K562 (cell line): ENCODE measurements around the gene CHMP5.

ENCODE experiments used
- DACH1 ChIP-seq: fragments of 450-650 bp; IDR thresholded peaks from 2 replicates; pipeline ENCODE4 v1.6.1; 2018; ENCODE audit not compliant: partially characterized antibody
- EZH2 ChIP-seq: IDR thresholded peaks from 2 replicates; pipeline ENCODE4 v1.6.1; 2012; ENCODE audit warnings: low read depth, mild to moderate bottlenecking, inconsistent platforms, low read length, borderline replicate concordance
- HIVEP1 ChIP-seq: fragments of 250-450 bp; sonication (Bioruptor Pico); IDR thresholded peaks from 2 replicates; pipeline ENCODE4 v1.4.0; 2020; ENCODE audit warnings: mild to moderate bottlenecking
- MED1 ChIP-seq: sonication (generic); formaldehyde crosslinking; IDR thresholded peaks from 2 replicates; pipeline ENCODE4 v1.8.1; 2023; ENCODE audit warnings: missing genetic modification reagents, borderline replicate concordance
- MXI1 ChIP-seq: IDR thresholded peaks from 2 replicates; pipeline ENCODE4 v1.6.1; 2011; ENCODE audit warnings: low read depth, mild to moderate bottlenecking, improper control_type of control experiment, low read length
- NCOA4 ChIP-seq: fragments of 450-650 bp; IDR thresholded peaks from 2 replicates; pipeline ENCODE4 v1.6.1; 2018; ENCODE audit warnings: mild to moderate bottlenecking; ENCODE audit not compliant: partially characterized antibody
- POLR2A ChIP-seq: fragments of 450-650 bp; conservative IDR thresholded peaks from 2 replicates; pipeline ENCODE4 v1.6.1; 2016
- TAF15 ChIP-seq: fragments of 200-400 bp; formaldehyde crosslinking; IDR thresholded peaks from 2 replicates; pipeline ENCODE4 v1.6.1; 2017; ENCODE audit warnings: mild to moderate bottlenecking, low read depth, low read length, moderate library complexity
- TAF7 ChIP-seq: fragments of 450-650 bp; IDR thresholded peaks from 2 replicates; pipeline ENCODE4 v1.6.1; 2016; ENCODE audit warnings: missing genetic modification characterization, missing compliant biosample characterization
- ZFX ChIP-seq: sonication (generic); formaldehyde crosslinking; IDR thresholded peaks from 2 replicates; pipeline ENCODE4 v1.8.0; 2022; ENCODE audit warnings: mild to moderate bottlenecking, missing genetic modification reagents, moderate library complexity
- ZZZ3 ChIP-seq: fragments of 450-650 bp; IDR thresholded peaks from 2 replicates; pipeline ENCODE4 v1.6.1; 2016; ENCODE audit warnings: antibody characterized with exemption, mild to moderate bottlenecking, moderate library complexity
- TF ChIP-seq, protein P1 (sequence below): sonication (generic); formaldehyde crosslinking; IDR thresholded peaks from 2 replicates; pipeline ENCODE4 v1.5.0; 2020; ENCODE audit warnings: missing genetic modification reagents
- TF ChIP-seq, protein P2 (sequence below), 3 experiments: IDR thresholded peaks in 2 of 3; conservative IDR thresholded peaks in 1 of 3; 2 replicates each; pipeline ENCODE4 v1.5.1; 2011 to 2012; ENCODE audit warnings: low read length in 3 of 3, mild to moderate bottlenecking in 3 of 3, control low read depth in 2 of 3, improper control_type of control experiment in 1 of 3, inconsistent platforms in 1 of 3, low read depth in 1 of 3, mixed read lengths in 1 of 3, moderate library complexity in 1 of 3; ENCODE audit not compliant: insufficient read depth in 2 of 3

DNA sequence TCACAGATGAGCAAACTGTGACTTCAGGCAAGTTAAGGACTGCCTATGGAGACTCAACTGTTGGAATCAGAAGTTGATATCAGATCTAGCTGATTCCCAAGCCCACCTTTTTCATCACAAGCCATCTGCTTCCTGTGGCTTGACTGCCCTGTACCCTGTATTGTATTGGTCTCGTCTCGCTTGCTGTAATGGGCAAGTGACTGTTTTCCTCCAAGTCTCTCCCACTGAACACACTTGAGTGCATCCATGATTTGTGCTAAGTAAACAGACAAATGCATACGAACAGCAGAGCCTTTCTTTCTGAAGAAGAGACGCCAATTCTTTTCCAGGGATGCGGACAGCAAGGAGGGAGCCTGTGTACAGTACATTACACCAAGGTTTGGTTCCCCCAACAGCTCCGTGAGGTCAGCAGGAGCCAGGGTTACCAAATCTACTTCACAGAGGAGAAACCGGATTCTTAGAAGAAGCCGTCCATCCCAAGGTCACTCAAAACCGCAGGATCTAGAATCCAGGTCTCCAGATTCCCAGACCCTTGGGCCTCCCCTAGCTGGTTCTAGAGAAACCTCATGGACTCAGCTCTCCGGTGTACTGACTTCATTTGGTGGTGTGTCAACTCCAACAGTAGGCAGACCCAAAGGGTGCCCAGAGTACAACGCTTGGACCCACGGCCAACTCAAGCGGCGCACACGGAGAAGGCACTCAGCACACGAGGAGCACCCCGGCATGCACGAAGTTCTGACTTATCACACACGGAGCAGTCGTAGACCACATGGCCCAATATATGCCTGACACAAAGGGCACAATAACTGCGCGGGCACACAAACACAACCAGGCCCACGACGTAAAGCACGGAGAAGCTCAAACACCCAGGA, 1.5 kb upstream of the CHMP5 start:
- TF ChIP-seq, protein P1, sequence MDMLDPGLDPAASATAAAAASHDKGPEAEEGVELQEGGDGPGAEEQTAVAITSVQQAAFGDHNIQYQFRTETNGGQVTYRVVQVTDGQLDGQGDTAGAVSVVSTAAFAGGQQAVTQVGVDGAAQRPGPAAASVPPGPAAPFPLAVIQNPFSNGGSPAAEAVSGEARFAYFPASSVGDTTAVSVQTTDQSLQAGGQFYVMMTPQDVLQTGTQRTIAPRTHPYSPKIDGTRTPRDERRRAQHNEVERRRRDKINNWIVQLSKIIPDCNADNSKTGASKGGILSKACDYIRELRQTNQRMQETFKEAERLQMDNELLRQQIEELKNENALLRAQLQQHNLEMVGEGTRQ (CRISPR knock-in tag), result no peak
- no peak for TF ChIP-seq MXI1
- TF ChIP-seq, protein P2, sequence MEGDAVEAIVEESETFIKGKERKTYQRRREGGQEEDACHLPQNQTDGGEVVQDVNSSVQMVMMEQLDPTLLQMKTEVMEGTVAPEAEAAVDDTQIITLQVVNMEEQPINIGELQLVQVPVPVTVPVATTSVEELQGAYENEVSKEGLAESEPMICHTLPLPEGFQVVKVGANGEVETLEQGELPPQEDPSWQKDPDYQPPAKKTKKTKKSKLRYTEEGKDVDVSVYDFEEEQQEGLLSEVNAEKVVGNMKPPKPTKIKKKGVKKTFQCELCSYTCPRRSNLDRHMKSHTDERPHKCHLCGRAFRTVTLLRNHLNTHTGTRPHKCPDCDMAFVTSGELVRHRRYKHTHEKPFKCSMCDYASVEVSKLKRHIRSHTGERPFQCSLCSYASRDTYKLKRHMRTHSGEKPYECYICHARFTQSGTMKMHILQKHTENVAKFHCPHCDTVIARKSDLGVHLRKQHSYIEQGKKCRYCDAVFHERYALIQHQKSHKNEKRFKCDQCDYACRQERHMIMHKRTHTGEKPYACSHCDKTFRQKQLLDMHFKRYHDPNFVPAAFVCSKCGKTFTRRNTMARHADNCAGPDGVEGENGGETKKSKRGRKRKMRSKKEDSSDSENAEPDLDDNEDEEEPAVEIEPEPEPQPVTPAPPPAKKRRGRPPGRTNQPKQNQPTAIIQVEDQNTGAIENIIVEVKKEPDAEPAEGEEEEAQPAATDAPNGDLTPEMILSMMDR (IDR thresholded peaks at IDR 0.05 in 2 of 3, conservative IDR thresholded peaks at IDR 0.05 in 1 of 3; ENCODE audit: insufficient read depth in 2 of 3, low read depth in 1 of 3, low read length in 3 of 3), result no peak
- TF ChIP-seq ZFX (CRISPR knock-in tag), result no peak
- TF ChIP-seq HIVEP1 (CRISPR knock-in tag), result no peak
- no peak for TF ChIP-seq ZZZ3
- no peak for TF ChIP-seq DACH1
- TF ChIP-seq EZH2, result no peak
- TF ChIP-seq TAF15, result no peak
- no peak for TF ChIP-seq POLR2A
- no peak for TF ChIP-seq TAF7
- no peak for TF ChIP-seq MED1 (CRISPR knock-in tag)
- no peak for TF ChIP-seq NCOA4
